NAMALWA (cell line): ENCODE data around the gene CFAP70.
"Not testable (repeated sequence)": the region's sequence is repeated elsewhere in the genome, so short reads cannot be mapped to it uniquely, and the experiment has no call there.

Experiments used
- DNase-seq: peaks from one replicate; pipeline ENCODE4 v3.0.0-alpha.2; 2015; ENCODE audit warnings: low spot score

The CFAP70 gene

GRCh38 chr10:73339436-73339835 is 19.2 kb downstream of the CFAP70 start:
- DNase-seq, result no peak

GRCh38 chr10:73338801-73339368 is 19.8 kb downstream of the CFAP70 start:
- no peak for DNase-seq

- no peak for DNase-seq
Measured at GRCh38 chr10:73333202-73333601, 25.5 kb downstream of the CFAP70 start.

DNA sequence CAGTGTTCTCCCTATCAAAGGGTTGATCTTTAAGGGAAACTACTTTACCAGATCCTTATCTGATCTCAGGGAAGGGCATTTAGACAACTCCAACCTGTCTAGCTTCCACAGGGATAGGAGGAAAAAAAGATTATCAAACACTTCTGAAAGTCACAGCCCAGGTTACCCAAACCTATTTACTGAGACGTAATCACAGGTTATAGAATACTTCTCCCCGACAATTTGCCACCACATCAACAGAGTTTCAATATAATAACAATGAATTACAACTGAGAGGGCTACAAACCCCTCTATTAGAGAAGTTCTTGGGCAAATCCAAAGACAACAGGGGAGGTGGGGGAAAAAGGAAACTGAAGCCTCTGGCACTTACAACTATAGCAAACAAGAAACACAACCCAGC is 26.3 kb downstream of the CFAP70 start:
- no peak for DNase-seq

DNA sequence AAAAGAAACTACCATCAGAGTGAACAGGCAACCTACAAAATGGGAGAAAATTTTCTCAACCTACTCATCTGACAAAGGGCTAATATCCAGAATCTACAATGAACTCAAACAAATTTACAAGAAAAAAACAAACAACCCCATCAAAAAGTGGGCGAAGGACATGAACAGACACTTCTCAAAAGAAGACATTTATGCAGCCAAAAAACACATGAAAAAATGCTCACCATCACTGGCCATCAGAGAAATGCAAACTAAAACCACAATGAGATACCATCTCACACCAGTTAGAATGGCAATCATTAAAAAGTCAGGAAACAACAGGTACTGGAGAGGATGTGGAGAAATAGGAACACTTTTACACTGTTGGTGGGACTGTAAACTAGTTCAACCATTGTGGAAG is 30.1 kb downstream of the CFAP70 start:
- not testable (repeated sequence) for DNase-seq

DNA sequence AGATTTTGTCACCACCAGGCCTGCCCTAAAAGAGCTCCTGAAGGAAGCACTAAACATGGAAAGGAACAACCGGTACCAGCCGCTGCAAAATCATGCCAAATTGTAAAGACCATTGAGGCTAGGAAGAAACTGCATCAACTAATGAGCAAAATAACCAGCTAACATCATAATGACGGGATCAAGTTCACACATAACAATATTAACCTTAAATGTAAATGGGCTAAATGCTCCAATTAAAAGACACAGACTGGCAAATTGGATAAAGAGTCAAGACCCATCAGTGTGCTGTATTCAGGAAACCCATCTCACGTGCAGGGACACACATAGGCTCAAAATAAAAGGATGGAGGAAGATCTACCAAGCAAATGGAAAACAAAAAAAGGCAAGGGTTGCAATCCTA is 33.4 kb downstream of the CFAP70 start:
- DNase-seq, result not testable (repeated sequence)

DNA sequence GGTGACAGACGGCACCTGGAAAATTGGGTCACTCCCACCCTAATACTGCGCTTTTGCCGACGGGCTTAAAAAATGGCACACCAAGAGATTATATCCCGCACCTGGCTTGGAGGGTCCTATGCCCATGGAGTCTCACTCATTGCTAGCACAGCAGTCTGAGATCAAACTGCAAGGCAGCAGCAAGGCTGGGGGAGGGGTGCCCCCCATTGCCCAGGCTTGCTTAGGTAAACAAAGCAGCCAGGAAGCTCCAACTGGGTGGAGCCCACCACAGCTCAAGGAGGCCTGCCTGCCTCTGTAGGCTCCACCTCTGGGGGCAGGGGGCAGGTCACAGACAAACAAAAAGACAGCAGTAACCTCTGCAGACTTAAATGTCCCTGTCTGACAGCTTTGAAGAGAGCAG is 35.1 kb downstream of the CFAP70 start:
- DNase-seq, result not testable (repeated sequence)

GRCh38 chr10:73310475-73310874 is 48.2 kb downstream of the CFAP70 start:
- DNase-seq, result no peak

- DNase-seq, result no peak
Measured at GRCh38 chr10:73307203-73307800, 51.4 kb downstream of the CFAP70 start.

DNA sequence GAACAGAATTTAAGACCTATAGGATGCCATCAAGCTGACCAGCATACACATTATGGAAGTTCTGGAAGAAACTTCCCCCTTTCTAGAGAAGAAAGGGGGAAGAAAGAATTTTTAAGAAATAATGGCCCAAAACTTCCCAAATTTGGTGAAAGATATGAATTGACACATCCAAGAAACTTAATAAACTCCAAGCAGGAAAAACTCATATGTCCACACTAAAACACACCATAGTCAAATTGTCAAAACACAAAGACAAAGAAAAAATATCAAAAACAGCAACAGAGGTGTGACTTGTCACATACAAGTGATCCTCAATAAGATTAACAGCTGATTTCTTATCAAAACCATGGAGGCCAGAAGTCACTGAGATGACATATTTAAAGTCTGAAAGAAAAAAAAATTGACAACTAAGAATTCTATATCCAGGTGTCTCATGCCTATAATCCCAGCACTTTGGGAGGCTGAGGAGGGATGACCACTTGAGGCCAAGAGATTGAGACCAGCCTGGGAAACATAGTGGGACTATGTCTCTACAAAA is 52.4 kb downstream of the CFAP70 start:
- DNase-seq, result no peak

- DNase-seq, result no peak
Measured at GRCh38 chr10:73296946-73297345, 61.7 kb downstream of the CFAP70 start.

- no peak for DNase-seq
Measured at GRCh38 chr10:73293461-73293860, 65.2 kb downstream of the CFAP70 start.

DNA sequence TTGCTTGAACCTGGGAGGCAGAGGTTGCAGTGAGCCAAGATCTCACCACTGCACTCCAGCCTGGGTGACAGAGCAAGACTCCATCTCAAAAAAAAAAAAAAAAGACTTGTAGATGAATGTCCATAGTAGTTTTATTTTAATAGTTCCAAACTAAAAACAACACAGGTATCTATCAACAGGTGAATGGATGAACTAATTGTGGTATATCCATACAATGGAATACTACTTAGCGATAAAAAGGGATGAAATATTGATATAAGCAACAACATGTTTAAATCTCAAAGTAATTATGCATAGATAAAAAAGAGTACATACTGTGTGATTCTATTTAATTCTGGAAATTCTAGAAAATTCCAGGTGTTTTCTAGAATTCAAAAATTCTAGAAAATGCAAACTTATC is 68.7 kb downstream of the CFAP70 start:
- no peak for DNase-seq

GRCh38 chr10:73287441-73287840 is 71.2 kb downstream of the CFAP70 start:
- DNase-seq, result no peak

GRCh38 chr10:73281097-73281496 is 77.6 kb downstream of the CFAP70 start:
- no peak for DNase-seq

DNA sequence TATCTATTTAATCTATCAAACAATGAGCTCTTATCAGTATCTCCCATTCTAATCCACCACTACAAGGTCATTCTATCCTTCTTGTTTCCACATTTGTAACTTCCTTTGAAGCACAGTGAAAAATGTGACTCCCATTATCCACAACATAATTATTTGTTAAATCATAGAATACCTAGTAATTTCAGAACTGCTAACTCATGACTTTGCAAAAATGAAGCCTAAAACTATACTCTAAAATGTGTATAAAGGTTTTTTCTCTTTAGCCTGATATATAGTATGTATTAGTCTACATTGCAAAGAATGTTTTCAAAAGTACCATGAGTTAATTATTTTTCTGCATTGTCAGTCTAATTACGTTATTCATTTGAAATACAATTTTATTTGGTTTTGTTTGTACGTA is 94.2 kb downstream of the CFAP70 start:
- DNase-seq, result no peak

- DNase-seq, result peak; percentile 34
Measured at GRCh38 chr10:73263693-73264347, 94.8 kb downstream of the CFAP70 start.

DNA sequence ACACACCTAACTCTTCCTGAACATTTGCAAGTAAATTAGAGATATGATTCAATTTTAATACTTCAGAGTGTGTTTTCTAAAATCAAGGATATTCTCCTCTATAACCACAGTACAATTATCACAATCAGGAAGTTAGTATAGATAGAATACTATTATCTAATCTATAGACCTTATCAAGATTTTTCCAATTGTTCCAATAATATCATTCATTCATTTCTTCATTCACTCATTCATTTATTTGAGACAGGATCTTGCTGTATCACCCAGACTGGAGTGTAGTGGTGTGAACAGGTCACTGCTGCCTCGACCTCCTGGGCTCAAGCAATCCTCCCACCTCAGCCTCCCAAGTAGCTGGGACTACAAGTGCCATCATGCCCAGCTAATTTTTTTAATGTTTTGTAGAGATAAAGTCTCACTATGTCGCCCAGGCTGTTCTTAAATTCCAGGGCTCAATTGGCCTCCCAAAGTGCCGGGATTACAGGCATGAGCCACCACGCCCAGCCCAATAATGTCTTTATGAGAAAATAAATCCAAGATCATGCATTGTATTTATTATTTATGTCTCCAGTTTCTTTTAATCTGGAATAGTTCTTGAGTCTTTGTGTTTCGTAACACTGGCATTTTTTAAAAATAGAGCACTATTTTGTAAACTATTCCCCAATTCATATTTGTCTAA is 95.6 kb downstream of the CFAP70 start:
- DNase-seq, result no peak

DNA sequence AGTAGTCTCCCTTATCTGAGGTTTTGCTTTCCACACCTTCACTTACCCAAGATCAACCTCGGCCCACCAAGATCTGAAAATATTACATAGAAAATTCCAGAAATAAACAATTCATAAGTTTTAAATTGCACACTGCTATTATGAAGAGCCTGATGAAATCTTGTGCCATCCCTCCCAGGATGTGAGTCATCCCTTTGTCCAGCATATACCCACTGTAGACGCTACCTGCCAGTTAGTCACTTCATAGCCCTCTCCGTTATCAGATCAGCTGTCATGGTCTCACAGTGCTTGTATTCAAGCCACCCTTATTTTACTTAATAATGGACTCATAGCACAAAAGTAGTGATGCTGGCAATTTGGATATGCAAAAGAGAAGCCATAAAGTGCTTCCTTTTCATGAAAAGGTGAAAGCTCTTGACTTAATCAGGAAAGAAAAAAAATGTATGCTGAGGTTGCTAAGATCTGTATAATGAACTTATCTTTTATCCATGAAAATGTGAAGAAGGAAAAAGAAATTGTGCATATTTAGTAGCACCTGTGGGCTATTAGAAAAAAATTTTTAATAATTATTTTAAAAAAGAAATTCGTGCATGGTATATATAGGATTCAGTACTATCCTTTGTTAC is 96.4 kb downstream of the CFAP70 start:
- DNase-seq, result no peak

- no peak for DNase-seq
Measured at GRCh38 chr10:73261362-73261995, 97.2 kb downstream of the CFAP70 start.

- DNase-seq, result not testable (repeated sequence)
Measured at GRCh38 chr10:73258612-73259011, 100.1 kb downstream of the CFAP70 start.

- peak; percentile 53 for DNase-seq
Measured at GRCh38 chr10:73253225-73253555, 105.5 kb downstream of the CFAP70 start.
